ENCODE measurements around the gene SLC2A13.
"Not testable (repeated sequence)": the region's sequence is repeated elsewhere in the genome, so short reads cannot be mapped to it uniquely, and the experiment has no call there.

Gene SLC2A13

DNA sequence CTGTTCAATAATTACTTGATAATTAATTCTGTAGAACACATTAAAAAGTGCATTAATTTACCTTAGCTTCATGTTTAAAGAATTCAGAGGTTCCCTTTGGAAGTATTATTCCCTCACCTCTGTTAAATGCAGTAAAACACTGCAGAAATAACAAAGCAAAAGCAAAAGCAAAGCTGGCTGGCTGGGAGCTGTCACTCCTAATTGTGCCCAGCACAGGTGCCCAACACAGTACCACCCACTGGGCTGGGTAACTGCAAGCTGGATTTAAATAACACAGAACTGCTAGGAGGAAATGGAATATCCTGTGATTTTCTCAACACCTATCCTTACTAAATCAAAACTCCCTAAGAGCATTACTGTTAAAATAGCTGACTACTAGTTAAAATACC lies 72.6 kb downstream of the SLC2A13 start:
- H3K27ac Mint-ChIP-seq, result no peak overlapping the region
- no peak for ATAC-seq
- no peaks in the 10 kb centered on the region for H3K27me3 Mint-ChIP-seq
- H3K4me3 Mint-ChIP-seq, result no peak overlapping the region
- no peaks in the 10 kb centered on the region for H3K36me3 Mint-ChIP-seq
- H3K4me1 Mint-ChIP-seq, result no peaks in the 10 kb centered on the region
- H3K9me3 Mint-ChIP-seq, result no peaks in the 10 kb centered on the region

DNA sequence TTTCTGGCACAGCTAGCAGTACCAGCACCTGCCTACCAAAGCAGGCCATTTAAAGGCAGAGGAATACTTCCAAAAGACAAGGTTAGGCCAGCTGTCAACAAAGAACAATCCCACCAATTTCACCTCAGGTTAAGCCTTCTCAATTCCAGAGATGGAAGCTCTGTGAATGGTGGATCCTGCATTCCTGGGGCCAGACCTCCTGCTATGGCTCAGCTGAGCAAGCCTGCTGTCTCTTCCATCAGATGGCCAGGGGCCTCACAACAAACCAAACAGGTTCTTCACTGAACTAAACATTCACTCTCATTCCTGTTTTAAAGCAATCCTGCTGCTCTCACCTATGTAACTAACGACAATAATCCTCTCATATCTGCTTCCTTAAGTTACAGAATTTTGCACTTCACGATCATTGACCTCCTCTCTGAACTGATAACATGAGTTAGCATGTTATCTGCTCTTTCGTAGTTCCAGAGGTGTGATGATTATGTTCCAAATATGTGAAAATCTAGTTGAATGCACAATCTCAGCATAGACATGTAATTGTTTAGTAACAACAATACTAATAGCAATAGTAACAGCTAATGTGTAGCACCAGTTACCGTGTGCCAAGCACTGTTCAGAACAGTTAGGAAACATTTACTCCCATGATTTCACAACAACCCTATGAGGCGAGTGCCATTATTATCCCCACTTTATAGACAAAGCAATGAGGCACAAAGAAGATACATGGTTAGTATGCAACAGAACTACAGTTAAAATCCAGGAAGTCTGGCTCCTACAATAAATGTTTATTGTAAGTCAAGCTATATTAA lies 73.2 kb downstream of the SLC2A13 start:
- Mint-ChIP-seq H3K27me3 (no peaks in the 10 kb centered on the region), H3K27ac (no peak overlapping the region), H3K36me3 (no peaks in the 10 kb centered on the region), H3K4me1 (no peaks in the 10 kb centered on the region), H3K4me3 (no peak overlapping the region), H3K9me3 (no peaks in the 10 kb centered on the region)
- ATAC-seq, result no peak

DNA sequence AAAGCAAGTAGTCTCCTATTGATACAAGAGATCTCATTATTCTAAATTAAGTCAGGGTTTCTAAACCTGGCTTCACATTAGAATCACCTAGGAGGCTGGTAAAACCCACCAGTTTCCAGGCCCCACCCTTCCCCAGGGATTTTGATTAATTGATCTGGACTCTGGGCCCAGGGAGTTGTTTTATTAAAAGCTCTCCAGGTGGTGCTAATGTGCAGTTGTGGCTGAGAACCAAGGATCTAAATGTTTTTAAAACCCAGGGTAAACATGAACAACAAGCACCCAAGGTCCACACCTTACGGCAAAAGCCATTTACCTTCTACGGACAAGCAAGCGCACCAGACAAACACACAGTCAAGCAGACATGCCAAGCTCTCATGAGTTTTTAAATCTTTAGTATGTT lies 73.9 kb downstream of the SLC2A13 start:
- no peaks in the 10 kb centered on the region for H3K9me3 Mint-ChIP-seq
- H3K4me3 Mint-ChIP-seq, result no peak overlapping the region
- ATAC-seq, result no peak
- no peaks in the 10 kb centered on the region for H3K4me1 Mint-ChIP-seq
- H3K27ac Mint-ChIP-seq, result no peak overlapping the region
- no peaks in the 10 kb centered on the region for H3K36me3 Mint-ChIP-seq
- H3K27me3 Mint-ChIP-seq, result no peaks in the 10 kb centered on the region

DNA sequence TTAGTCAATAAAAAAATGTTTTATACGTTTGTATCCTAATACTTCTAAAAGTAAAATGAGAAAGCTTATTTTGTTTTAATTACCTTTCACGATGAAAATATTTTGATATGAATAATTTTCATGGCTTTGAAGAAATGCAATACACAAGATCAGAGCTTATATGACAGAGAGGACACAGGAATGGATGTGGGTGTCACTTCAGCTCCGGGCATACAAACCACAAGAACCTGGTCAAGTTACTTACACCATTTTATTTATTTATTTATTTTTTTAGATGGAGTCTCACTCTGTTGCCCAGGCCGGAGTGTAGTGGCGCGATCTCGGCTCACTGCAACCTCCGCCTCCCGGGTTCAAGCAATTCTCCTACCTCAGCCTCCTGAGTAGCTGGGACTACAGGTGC lies 74.9 kb downstream of the SLC2A13 start:
- not testable (repeated sequence) for H3K4me1 Mint-ChIP-seq, H3K4me3 Mint-ChIP-seq, ATAC-seq, H3K27ac Mint-ChIP-seq, H3K27me3 Mint-ChIP-seq, H3K9me3 Mint-ChIP-seq, H3K36me3 Mint-ChIP-seq

DNA sequence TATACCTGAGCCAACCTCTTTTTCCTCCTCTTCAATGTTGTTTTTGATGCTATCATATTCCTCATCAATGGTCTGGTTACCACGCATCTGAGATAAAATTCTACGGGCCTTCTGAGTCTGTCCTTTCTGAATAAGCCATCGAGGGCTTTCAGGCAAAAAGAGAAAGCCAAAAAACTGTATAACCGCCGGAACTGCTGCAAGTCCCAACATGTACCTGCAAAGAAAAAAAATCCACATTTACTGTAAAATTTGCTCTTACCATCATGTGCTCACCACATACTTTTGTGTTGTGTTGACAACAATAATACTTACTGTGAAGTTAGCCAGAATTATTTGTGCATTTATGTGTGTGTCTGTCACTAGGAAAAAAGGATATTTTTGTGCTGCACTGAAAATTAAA lies 77.6 kb downstream of the SLC2A13 start:
- H3K4me1 Mint-ChIP-seq, result peaks cover 12% of the 10 kb centered on the region

DNA sequence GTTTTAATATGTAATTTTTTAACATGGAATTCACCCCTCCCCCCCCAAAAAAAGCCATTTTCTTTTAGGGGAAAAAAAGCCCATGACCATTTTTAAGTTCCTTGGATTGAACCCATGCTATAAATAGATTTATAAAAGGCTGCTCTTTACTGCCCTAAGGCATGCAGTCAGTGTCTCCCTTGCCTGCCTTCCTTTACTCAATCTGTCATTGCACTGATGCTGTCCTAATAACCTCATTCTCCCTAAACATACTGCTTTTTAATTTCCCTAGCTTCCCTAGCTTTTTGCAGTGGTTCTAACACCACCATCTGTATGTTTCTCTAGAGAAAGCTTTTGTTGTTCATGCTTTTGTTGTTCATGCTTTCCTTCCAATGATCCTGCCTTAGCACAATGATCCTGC lies 83.0 kb downstream of the SLC2A13 start:
- Mint-ChIP-seq H3K4me3 (no peak overlapping the region), H3K36me3 (peaks cover 29% of the 10 kb centered on the region), H3K27ac (no peak overlapping the region), H3K9me3 (no peaks in the 10 kb centered on the region), H3K27me3 (no peaks in the 10 kb centered on the region), H3K4me1 (peaks cover 12% of the 10 kb centered on the region)
- no peak for ATAC-seq

More for the DNA sequence above, 77.6 kb downstream of the SLC2A13 start:
- Mint-ChIP-seq H3K36me3 (peaks cover 18% of the 10 kb centered on the region), H3K27ac (no peak overlapping the region), H3K9me3 (no peaks in the 10 kb centered on the region), H3K27me3 (no peaks in the 10 kb centered on the region), H3K4me3 (no peak overlapping the region)
- ATAC-seq, result no peak

DNA sequence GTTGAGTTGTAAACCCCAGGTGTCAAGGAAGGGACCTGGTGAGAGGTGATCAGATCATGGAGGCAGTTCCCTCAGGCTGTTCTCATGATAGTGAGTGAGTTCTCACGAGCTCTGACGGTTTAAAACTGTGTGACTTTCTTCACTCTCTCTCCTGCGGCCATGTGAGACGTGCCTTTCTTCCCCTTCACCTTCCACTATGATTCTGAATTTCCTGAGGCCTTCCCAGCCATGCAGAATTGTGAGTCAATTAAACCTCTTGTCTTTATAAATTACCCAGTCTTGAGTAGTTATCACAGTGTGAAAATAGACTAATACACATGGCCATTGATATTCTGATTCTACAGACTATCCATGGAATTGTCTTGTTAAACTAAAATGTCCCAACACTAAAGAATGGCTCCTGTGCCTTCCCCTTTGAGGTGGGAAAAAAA lies 85.6 kb downstream of the SLC2A13 start:
- H3K4me1 Mint-ChIP-seq, result peaks cover 17% of the 10 kb centered on the region

DNA sequence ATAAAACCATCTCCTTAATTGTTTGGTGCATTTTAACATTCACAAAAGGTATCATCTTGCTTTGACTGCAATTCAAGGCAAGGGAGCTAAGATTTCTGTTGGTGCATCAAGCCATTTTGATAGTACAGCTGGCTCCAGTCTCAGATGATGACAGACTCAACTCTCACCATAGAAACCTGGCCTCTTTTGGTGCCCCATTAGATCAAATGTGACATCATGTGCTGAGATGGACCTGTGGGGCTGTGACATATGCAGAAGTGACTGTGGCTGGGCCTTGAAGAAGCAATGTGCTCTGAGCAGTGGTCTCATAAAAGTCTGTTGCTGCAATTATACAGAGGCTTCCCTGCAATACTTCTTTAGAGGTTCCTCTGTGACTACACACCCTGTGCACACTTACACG lies 88.4 kb downstream of the SLC2A13 start:
- Mint-ChIP-seq H3K9me3 (no peaks in the 10 kb centered on the region), H3K27me3 (no peaks in the 10 kb centered on the region), H3K4me1 (peaks cover 6% of the 10 kb centered on the region), H3K4me3 (no peak overlapping the region), H3K27ac (no peak overlapping the region), H3K36me3 (peaks cover 6% of the 10 kb centered on the region)
- ATAC-seq, result no peak

More for the DNA sequence above, 85.6 kb downstream of the SLC2A13 start:
- Mint-ChIP-seq H3K27me3 (no peaks in the 10 kb centered on the region), H3K27ac (no peak overlapping the region), H3K36me3 (peaks cover 23% of the 10 kb centered on the region), H3K4me3 (no peak overlapping the region), H3K9me3 (no peaks in the 10 kb centered on the region)
- no peak for ATAC-seq

DNA sequence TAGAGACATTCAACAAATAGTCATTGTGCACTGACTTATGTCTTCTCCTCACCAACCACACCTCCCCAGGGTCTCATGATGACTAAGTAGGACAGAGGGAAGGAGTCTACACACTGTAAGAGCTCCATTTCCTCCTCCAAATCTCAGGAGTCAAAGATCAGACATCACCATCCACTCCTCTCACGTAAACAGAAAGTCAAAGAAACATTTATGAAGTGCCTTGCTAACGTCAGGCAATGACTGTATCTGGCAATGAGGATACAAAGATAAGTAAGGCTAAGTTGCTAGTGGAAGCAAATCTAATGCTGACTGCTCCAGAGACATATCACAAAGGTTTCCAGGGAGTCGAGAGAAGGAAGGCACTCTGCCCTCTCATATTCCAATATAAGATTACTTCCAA lies 88.9 kb downstream of the SLC2A13 start:
- H3K9me3 Mint-ChIP-seq, result no peaks in the 10 kb centered on the region
- ATAC-seq, result no peak
- no peak overlapping the region for H3K4me3 Mint-ChIP-seq
- H3K27ac Mint-ChIP-seq, result no peak overlapping the region
- peaks cover 6% of the 10 kb centered on the region for H3K36me3 Mint-ChIP-seq
- H3K27me3 Mint-ChIP-seq, result no peaks in the 10 kb centered on the region
- peaks cover 11% of the 10 kb centered on the region for H3K4me1 Mint-ChIP-seq

DNA sequence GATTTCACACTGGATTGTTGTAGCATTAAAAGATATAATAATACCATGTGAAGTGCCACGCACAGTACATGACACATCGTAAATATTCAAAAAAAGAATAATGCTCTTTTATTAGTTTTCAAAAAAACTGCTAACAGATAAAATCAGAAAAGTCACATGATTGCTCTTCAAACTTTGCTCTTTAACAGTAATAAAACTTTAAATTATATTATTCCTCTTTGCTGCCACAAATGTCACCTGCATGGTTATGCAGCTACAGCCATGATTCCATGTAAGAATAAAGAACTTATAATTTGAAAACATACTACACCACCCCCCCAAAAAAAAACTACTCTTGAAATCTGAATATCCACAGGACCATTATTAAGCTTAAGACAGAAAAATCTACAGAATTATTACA lies 90.0 kb downstream of the SLC2A13 start:
- peaks cover 22% of the 10 kb centered on the region for H3K4me1 Mint-ChIP-seq

DNA sequence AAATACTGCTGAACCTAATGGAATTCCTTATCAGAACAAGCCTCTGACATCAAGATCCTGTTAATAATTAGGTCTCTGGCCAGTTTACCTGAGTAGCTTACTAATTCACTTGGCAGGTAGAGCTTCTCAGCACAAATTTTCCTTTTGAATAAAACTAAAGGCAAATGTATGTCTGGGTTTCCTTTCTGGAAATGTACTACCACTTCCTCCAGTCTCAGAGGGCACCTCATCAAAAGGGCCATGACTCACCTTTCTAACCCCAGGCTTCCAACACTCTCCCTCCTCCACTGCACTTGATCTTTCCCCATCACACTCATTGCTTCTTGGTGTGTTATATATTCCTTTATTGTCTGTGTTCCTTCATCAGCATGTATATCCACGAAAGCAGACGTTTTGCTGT lies 90.5 kb downstream of the SLC2A13 start:
- no peak for ATAC-seq
- no peaks in the 10 kb centered on the region for H3K9me3 Mint-ChIP-seq
- H3K36me3 Mint-ChIP-seq, result peaks cover 6% of the 10 kb centered on the region
- peaks cover 25% of the 10 kb centered on the region for H3K4me1 Mint-ChIP-seq
- no peak overlapping the region for H3K4me3 Mint-ChIP-seq
- H3K27ac Mint-ChIP-seq, result no peak overlapping the region
- H3K27me3 Mint-ChIP-seq, result no peaks in the 10 kb centered on the region

More for the DNA sequence above, 90.0 kb downstream of the SLC2A13 start:
- Mint-ChIP-seq H3K36me3 (peaks cover 6% of the 10 kb centered on the region), H3K27ac (no peak overlapping the region), H3K4me3 (no peak overlapping the region), H3K27me3 (no peaks in the 10 kb centered on the region), H3K9me3 (no peaks in the 10 kb centered on the region)
- no peak for ATAC-seq

DNA sequence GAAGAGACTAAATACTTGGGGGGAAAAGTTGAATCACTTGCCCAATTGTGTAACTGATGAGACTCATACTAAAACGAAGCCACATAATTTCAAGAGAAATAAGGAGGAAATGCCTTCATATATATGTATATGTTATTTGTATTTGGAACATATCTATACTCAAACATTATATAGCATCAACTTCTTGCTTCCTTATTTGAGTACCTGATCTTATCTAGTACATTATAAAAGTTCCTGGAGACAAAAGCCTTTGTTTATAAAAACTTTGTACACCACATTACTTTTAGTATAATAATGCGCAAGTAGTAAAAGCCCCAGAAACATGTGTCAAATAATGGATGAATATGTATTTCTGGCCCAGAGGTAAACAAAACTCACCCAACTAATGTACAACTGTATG lies 92.0 kb downstream of the SLC2A13 start:
- no peaks in the 10 kb centered on the region for H3K9me3 Mint-ChIP-seq
- no peak overlapping the region for H3K27ac Mint-ChIP-seq
- H3K36me3 Mint-ChIP-seq, result peaks cover 3% of the 10 kb centered on the region
- H3K4me1 Mint-ChIP-seq, result peaks cover 25% of the 10 kb centered on the region
- no peak overlapping the region for H3K4me3 Mint-ChIP-seq
- no peak for ATAC-seq
- H3K27me3 Mint-ChIP-seq, result no peaks in the 10 kb centered on the region

DNA sequence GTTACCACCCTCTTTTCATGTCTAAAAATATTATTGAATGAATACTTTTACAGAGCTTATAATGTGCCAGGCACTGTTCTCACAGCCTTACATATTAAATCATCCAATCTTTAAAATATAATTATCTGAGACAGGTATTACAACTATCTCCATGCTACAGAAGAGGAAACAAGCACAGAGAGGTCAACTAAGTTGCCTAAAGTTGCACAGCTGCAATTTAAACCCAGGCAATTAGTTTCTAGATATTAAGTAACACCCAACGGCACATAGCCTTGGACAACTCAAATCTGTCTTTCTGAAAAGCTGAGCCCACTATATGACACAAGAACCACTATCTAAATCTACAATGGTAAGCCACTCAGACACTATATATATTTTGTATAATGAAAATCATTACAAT lies 92.6 kb downstream of the SLC2A13 start:
- H3K4me3 Mint-ChIP-seq, result no peak overlapping the region
- no peaks in the 10 kb centered on the region for H3K36me3 Mint-ChIP-seq
- no peak for ATAC-seq
- no peaks in the 10 kb centered on the region for H3K27me3 Mint-ChIP-seq
- H3K27ac Mint-ChIP-seq, result peak overlapping the region; percentile 44
- H3K4me1 Mint-ChIP-seq, result peaks cover 25% of the 10 kb centered on the region
- H3K9me3 Mint-ChIP-seq, result no peaks in the 10 kb centered on the region

DNA sequence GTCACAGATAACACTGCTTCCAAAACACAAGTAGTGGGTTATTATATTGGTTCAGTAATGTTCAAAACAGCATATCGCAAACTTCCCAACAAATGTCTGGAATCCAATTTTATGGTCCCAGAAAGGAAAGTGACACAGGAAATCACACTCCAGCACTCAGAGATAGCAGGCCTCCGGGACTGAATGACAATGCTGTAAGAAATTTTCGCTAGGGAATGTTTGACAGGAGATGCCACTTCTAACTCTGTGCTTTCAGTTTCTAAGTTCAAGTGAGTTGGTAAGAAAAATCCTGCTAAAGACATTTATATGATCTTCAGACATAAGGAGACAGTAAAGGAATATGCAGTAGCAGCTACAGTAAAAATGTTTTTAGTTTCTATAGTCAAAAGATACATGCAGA lies 93.2 kb downstream of the SLC2A13 start:
- H3K36me3 Mint-ChIP-seq, result no peaks in the 10 kb centered on the region
- H3K4me3 Mint-ChIP-seq, result no peak overlapping the region
- H3K27ac Mint-ChIP-seq, result peak overlapping the region; percentile 44
- ATAC-seq, result no peak
- peaks cover 25% of the 10 kb centered on the region for H3K4me1 Mint-ChIP-seq
- H3K9me3 Mint-ChIP-seq, result no peaks in the 10 kb centered on the region
- H3K27me3 Mint-ChIP-seq, result no peaks in the 10 kb centered on the region

DNA sequence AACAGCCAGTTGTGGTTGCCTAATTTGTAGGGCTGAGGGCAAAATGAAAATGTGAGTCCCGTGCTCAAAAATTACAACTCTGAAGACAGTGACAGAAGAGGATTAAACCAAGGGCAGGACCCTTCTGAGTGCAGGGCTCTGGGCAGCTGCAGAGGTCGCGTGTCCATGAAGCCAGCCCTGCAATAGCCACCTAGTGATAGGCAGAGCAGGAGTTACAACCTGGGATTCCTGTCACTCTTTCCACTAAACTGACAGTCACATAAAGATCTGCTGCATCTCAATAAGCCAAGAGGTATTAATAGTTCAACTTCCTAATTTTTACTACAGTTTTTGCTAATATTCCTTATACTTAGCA lies 94.1 kb downstream of the SLC2A13 start:
- H3K9me3 Mint-ChIP-seq, result no peaks in the 10 kb centered on the region
- no peak for ATAC-seq
- H3K4me3 Mint-ChIP-seq, result peak overlapping the region; percentile 18
- peaks cover 21% of the 10 kb centered on the region for H3K4me1 Mint-ChIP-seq
- peak overlapping the region; percentile 44 for H3K27ac Mint-ChIP-seq
- no peaks in the 10 kb centered on the region for H3K36me3 Mint-ChIP-seq
- no peaks in the 10 kb centered on the region for H3K27me3 Mint-ChIP-seq

DNA sequence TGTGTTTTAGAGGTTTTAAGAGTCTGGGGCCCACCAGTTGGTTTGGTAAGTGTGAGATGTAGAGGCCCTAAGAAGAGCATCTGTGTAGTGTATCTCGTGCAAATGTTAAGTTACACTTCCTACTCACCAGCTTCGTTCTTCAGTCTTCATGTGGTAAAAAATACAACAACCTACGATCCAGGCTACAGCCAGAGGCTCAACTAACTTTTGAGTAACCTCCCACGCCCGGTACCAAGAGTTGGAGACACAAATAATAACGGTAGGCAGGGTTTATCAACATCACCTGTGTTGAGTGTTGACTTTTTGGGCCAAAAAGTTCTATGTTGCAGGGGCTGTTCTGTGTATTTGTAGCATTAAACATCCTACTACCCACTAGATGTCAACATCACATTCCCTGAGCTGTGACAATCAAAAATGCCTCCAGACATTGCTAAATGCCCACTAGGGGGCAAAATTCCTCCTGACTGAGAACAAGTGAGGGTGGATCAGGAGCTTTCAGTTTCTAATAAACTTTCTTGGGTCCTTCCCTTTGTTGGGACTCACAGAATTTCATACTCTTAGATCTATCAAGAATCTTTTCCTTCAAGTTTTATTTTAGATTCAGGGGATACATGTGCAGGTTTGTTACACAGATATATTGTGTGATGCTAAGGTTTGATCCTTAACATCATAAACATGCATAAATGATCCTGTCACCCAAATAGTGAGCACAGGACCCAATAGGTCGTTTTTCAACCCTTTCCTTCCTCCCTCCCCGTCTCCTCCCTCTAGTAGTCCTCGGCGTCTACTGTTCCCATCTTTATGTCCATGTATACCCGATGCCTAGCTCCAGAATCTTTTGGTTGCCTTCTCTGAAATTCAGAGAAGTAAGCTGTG lies 94.7 kb downstream of the SLC2A13 start:
- peaks cover 19% of the 10 kb centered on the region for H3K4me1 Mint-ChIP-seq
- no peaks in the 10 kb centered on the region for H3K36me3 Mint-ChIP-seq
- peak overlapping the region; percentile 44 for H3K27ac Mint-ChIP-seq
- H3K27me3 Mint-ChIP-seq, result no peaks in the 10 kb centered on the region
- no peaks in the 10 kb centered on the region for H3K9me3 Mint-ChIP-seq
- ATAC-seq, result peak; percentile 82
- peak overlapping the region; percentile 18 for H3K4me3 Mint-ChIP-seq

Measured in stimulated activated memory B cell treated with anti-CD40 and anti-IgM and Interleukin-4, amounts not matched to agents 10 μg/mL and 1 μg/mL and 100 μg/mL, for 72 hours (primary cell).